Karpas-422 (cell line): ENCODE results near the gene MYOM1. TPM values are rescaled to one million over a fixed set of nuclear protein-coding genes. Genes with fewer than 3 reads are reported as not detected.
"Not testable (repeated sequence)": the region's sequence is repeated elsewhere in the genome, so short reads cannot be mapped to it uniquely, and the experiment has no call there.

Source experiments
- DNase-seq: peaks from one replicate; pipeline ENCODE4 v3.0.0-alpha.2; 2015
- H2AFZ ChIP-seq: fragments of 200-600 bp; sonication (generic); 2 replicates; pipeline ENCODE4 v1.6.1; 2014; ENCODE audit warnings: antibody characterized with exemption, low read length, mixed read lengths
- H3K27ac ChIP-seq: fragments of 200-600 bp; sonication (generic); 2 replicates; pipeline ENCODE4 v1.5.1; 2014; ENCODE audit warnings: mild to moderate bottlenecking, low read length, moderate library complexity
- H3K27me3 ChIP-seq: fragments of 200-600 bp; sonication (generic); 2 replicates; pipeline ENCODE4 v1.6.1; 2014; ENCODE audit warnings: low read length, mixed read lengths
- H3K36me3 ChIP-seq: fragments of 200-600 bp; sonication (generic); 2 replicates; pipeline ENCODE4 v1.6.1; 2014; ENCODE audit warnings: low read length, mixed read lengths; ENCODE audit not compliant: insufficient read depth
- H3K4me1 ChIP-seq: fragments of 200-600 bp; sonication (generic); 2 replicates; pipeline ENCODE4 v1.6.1; 2014; ENCODE audit warnings: mild to moderate bottlenecking, low read length, mixed read lengths
- H3K4me2 ChIP-seq: fragments of 200-600 bp; sonication (generic); 2 replicates; pipeline ENCODE4 v1.6.1; 2014; ENCODE audit warnings: low read length, low read depth, mild to moderate bottlenecking; ENCODE audit not compliant: poor library complexity, severe bottlenecking
- H3K4me3 ChIP-seq: fragments of 200-600 bp; sonication (generic); 2 replicates; pipeline ENCODE4 v1.5.1; 2014; ENCODE audit warnings: mild to moderate bottlenecking, antibody characterized with exemption, low read length, mixed read lengths
- H3K79me2 ChIP-seq: fragments of 200-600 bp; sonication (generic); 2 replicates; pipeline ENCODE4 v1.6.1; 2014; ENCODE audit warnings: mild to moderate bottlenecking, low read length, mixed read lengths
- H3K9ac ChIP-seq: fragments of 200-600 bp; sonication (generic); 2 replicates; pipeline ENCODE4 v1.6.0; 2014; ENCODE audit warnings: low read length
- H3K9me2 ChIP-seq: fragments of 200-600 bp; sonication (generic), shearing (Covaris generic); replicated peaks from 2 replicates; pipeline ENCODE4 v1.6.0; 2014; ENCODE audit warnings: mild to moderate bottlenecking, low read length, moderate library complexity; ENCODE audit not compliant: insufficient read depth
- H3K9me3 ChIP-seq: fragments of 300-700, 200-600 bp; sonication (generic); 2 replicates; pipeline ENCODE4 v1.6.1; 2014; ENCODE audit warnings: low read length, mixed read lengths
- H4K20me1 ChIP-seq: fragments of 200-600 bp; sonication (generic); 2 replicates; pipeline ENCODE4 v1.6.1; 2014; ENCODE audit warnings: mild to moderate bottlenecking, antibody characterized with exemption, low read length, low read depth; ENCODE audit not compliant: insufficient read depth
- total RNA-seq: library from RNA; depleted of rRNA; stranded (reverse); fragments of >200 nt; shearing (Covaris generic); gene quantifications from 2 replicates; pipeline ENCODE4 v1.2.3, GENCODE V29; 2014; ENCODE audit warnings: low replicate concordance

The MYOM1 gene
- total RNA-seq, 1 experiment from 2014 or later = not detected

DNA sequence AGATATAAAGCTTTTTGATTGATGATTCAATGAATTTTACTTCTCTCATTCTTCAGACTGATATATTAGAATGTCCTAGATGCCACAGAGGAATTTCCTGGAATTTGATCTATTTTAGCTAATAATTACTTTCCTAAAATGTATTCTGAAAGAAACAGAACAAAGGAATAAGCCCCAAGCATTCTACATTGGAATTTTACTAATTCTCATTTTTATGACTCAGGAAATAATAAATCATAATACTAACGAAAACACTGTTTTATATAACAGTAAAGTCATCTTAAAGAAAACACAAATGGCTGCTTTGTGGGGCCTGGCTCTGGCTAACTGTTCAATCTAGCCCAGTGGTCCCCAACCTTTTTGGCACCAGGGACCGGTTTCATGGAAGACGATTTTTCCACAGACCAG is 138.2 kb downstream of the MYOM1 start:
- H3K27me3 ChIP-seq = no peaks in the 10 kb centered on the region
- H3K4me2 ChIP-seq = no peak overlapping the region
- no peak overlapping the region for H3K27ac ChIP-seq
- H3K9me3 ChIP-seq = no peaks in the 10 kb centered on the region
- no peaks in the 10 kb centered on the region for H3K79me2 ChIP-seq
- H2AFZ ChIP-seq = no peak overlapping the region
- no peak overlapping the region for H3K9ac ChIP-seq
- H3K36me3 ChIP-seq = no peaks in the 10 kb centered on the region
- no peaks in the 10 kb centered on the region for H3K4me1 ChIP-seq
- no peak overlapping the region for H3K4me3 ChIP-seq
- no peak for DNase-seq
- H3K9me2 ChIP-seq = no peaks in the 10 kb centered on the region
- no peaks in the 10 kb centered on the region for H4K20me1 ChIP-seq

DNA sequence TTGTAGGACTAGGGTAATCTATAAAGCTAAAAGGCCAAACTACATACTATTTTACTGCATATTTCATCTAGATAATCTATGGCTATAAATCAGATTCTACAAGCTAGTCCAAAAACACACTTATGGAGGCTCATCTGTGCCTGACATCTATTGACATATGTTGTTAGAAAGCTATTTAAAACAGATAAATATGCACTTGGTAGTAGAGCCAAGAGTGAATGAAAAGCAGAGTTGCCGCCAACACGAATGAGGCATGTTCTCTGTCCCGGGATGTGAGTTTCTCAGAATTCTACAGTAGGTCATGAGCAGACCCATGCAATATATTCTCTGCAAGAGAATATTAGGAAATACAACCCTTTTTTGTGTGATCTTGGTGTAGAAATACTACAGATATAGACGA is 140.1 kb downstream of the MYOM1 start:
- H3K9me3 ChIP-seq = no peaks in the 10 kb centered on the region
- no peak overlapping the region for H3K4me3 ChIP-seq
- no peak for DNase-seq
- no peak overlapping the region for H3K9ac ChIP-seq
- H3K36me3 ChIP-seq = no peaks in the 10 kb centered on the region
- no peaks in the 10 kb centered on the region for H4K20me1 ChIP-seq
- no peaks in the 10 kb centered on the region for H3K9me2 ChIP-seq
- no peak overlapping the region for H3K27ac ChIP-seq
- H3K27me3 ChIP-seq = no peaks in the 10 kb centered on the region
- no peak overlapping the region for H3K4me2 ChIP-seq
- H2AFZ ChIP-seq = no peak overlapping the region
- H3K4me1 ChIP-seq = no peaks in the 10 kb centered on the region
- no peaks in the 10 kb centered on the region for H3K79me2 ChIP-seq

DNA sequence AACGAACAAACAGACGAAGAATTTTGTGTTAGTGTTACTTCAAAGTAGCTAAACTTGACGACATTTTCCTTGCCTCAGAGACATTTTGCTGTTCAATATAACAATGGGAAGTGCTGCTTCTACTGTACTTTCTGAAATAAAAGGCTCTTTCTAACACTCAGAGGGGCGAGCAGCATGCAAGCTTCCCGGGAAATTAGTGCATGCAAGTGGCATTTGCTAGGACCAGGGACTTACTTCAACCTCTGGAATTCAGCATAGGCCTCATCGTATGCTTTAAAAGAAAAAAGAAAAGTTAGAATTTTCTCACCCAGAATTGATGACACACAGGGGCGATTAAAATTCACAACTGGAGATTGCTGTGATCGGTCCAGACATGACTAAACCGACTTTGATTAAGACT is 144.3 kb downstream of the MYOM1 start:
- Histone ChIP-seq H3K4me2 (no peak overlapping the region), H4K20me1 (no peaks in the 10 kb centered on the region), H3K4me3 (no peak overlapping the region), H3K9me3 (no peaks in the 10 kb centered on the region), H3K27ac (no peak overlapping the region), H3K27me3 (no peaks in the 10 kb centered on the region), H3K9ac (no peak overlapping the region), H3K9me2 (no peaks in the 10 kb centered on the region), H2AFZ (no peak overlapping the region), H3K36me3 (no peaks in the 10 kb centered on the region), H3K79me2 (no peaks in the 10 kb centered on the region), H3K4me1 (no peaks in the 10 kb centered on the region)
- no peak for DNase-seq

- no peaks in the 10 kb centered on the region for H3K79me2 ChIP-seq
- no peaks in the 10 kb centered on the region for H3K27me3 ChIP-seq
- no peak overlapping the region for H3K27ac ChIP-seq
- no peaks in the 10 kb centered on the region for H3K4me1 ChIP-seq
- H3K9ac ChIP-seq = no peak overlapping the region
- no peak overlapping the region for H3K4me2 ChIP-seq
- no peak overlapping the region for H3K4me3 ChIP-seq
- no peaks in the 10 kb centered on the region for H3K9me3 ChIP-seq
- no peak overlapping the region for H2AFZ ChIP-seq
- no peaks in the 10 kb centered on the region for H3K36me3 ChIP-seq
- H4K20me1 ChIP-seq = no peaks in the 10 kb centered on the region
- no peaks in the 10 kb centered on the region for H3K9me2 ChIP-seq
- DNase-seq = no peak
These were observed 145.7 kb downstream of the MYOM1 start for GRCh38 chr18:3074087-3074486.

DNA sequence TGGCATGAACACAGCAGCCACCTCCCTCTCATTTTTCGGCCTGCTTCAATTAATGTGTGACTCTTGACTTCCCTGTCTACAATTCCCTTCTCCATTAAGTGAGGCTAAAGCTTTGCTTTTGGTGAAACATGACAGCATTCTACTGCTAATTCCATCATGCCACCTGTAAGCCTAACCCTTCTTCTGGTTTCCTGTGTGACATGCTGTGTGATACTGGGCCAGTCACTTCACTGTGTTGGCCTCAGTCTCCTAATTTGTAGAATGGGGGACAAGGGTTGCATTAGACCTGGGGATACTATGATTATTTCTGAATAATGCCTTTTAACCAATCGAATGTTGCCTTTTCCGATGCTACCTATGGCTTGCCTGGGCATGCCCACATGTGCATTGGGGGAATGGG is 146.4 kb downstream of the MYOM1 start:
- not testable (repeated sequence) for H3K9me3 ChIP-seq, H2AFZ ChIP-seq, H3K9me2 ChIP-seq, H3K9ac ChIP-seq, H4K20me1 ChIP-seq, H3K4me2 ChIP-seq, H3K27me3 ChIP-seq, H3K4me3 ChIP-seq, H3K79me2 ChIP-seq, H3K36me3 ChIP-seq, H3K27ac ChIP-seq, H3K4me1 ChIP-seq, DNase-seq

GRCh38 chr18:3071676-3072075 is 148.1 kb downstream of the MYOM1 start:
- Histone ChIP-seq H3K9me2 (no peaks in the 10 kb centered on the region), H3K4me2 (no peak overlapping the region), H3K36me3 (no peaks in the 10 kb centered on the region), H2AFZ (no peak overlapping the region), H3K9ac (no peak overlapping the region), H3K4me3 (no peak overlapping the region), H3K27me3 (no peaks in the 10 kb centered on the region), H3K79me2 (no peaks in the 10 kb centered on the region), H3K27ac (no peak overlapping the region), H3K4me1 (peaks cover 8% of the 10 kb centered on the region), H4K20me1 (no peaks in the 10 kb centered on the region), H3K9me3 (no peaks in the 10 kb centered on the region)
- DNase-seq = no peak

DNA sequence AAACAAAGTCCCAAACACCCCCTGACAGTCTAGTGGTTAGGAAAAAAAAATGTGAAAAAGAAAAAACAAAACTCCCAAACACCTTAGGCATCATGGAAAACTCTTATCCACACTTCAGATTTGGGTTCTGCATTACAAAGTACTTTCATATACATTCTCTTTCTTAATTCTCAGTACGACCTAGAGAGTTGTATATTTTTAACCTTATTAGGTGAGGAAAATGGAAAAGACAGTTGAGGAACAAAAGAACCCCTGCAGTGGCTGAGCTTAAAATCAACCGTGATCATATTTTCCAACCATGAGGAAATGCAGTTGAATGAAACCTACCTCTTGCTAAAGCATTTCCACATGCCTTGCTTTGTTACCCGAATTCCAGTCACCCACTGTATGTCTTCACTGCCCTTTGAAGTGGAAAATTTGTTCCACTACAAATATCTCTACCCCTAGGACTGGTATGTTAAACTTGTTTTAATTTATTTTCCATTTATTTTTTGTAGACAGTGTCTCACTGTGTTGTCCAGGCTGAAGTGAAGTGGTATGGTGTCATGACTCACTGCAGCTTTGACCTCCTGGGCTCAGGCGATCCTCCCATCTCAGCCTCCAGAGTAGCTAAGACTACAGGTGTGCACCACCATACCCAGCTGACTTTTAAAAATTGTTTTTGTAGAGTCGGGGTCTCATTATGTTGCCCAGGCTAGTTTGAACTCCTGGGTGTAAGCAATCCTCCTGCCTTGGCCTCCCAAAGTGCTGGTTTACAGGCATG is 149.9 kb downstream of the MYOM1 start:
- H2AFZ ChIP-seq = no peak overlapping the region
- H4K20me1 ChIP-seq = no peaks in the 10 kb centered on the region
- no peak overlapping the region for H3K4me3 ChIP-seq
- DNase-seq = no peak
- H3K9me2 ChIP-seq = no peaks in the 10 kb centered on the region
- no peak overlapping the region for H3K4me2 ChIP-seq
- H3K9me3 ChIP-seq = no peaks in the 10 kb centered on the region
- H3K27me3 ChIP-seq = no peaks in the 10 kb centered on the region
- no peaks in the 10 kb centered on the region for H3K79me2 ChIP-seq
- H3K4me1 ChIP-seq = peaks cover 8% of the 10 kb centered on the region
- no peak overlapping the region for H3K9ac ChIP-seq
- no peak overlapping the region for H3K27ac ChIP-seq
- no peaks in the 10 kb centered on the region for H3K36me3 ChIP-seq

GRCh38 chr18:3067722-3068121 is 152.0 kb downstream of the MYOM1 start:
- no peak overlapping the region for H3K27ac ChIP-seq
- H3K36me3 ChIP-seq = no peaks in the 10 kb centered on the region
- H3K4me3 ChIP-seq = no peak overlapping the region
- H3K9ac ChIP-seq = no peak overlapping the region
- H4K20me1 ChIP-seq = no peaks in the 10 kb centered on the region
- H3K79me2 ChIP-seq = no peaks in the 10 kb centered on the region
- H3K4me1 ChIP-seq = peaks cover 8% of the 10 kb centered on the region
- H3K9me2 ChIP-seq = no peaks in the 10 kb centered on the region
- H3K27me3 ChIP-seq = no peaks in the 10 kb centered on the region
- no peaks in the 10 kb centered on the region for H3K9me3 ChIP-seq
- H3K4me2 ChIP-seq = no peak overlapping the region
- no peak overlapping the region for H2AFZ ChIP-seq
- DNase-seq = no peak
